Left hindlimb (tissue), 1 donor: ENCODE data around the gene STEAP1B.
"Not testable (repeated sequence)": the region's sequence is repeated elsewhere in the genome, so short reads cannot be mapped to it uniquely, and the experiment has no call there.

ENCODE experiments used
- DNase-seq: peaks from one replicate; pipeline ENCODE4 v3.0.0-alpha.2; 2018

STEAP1B gene

DNA sequence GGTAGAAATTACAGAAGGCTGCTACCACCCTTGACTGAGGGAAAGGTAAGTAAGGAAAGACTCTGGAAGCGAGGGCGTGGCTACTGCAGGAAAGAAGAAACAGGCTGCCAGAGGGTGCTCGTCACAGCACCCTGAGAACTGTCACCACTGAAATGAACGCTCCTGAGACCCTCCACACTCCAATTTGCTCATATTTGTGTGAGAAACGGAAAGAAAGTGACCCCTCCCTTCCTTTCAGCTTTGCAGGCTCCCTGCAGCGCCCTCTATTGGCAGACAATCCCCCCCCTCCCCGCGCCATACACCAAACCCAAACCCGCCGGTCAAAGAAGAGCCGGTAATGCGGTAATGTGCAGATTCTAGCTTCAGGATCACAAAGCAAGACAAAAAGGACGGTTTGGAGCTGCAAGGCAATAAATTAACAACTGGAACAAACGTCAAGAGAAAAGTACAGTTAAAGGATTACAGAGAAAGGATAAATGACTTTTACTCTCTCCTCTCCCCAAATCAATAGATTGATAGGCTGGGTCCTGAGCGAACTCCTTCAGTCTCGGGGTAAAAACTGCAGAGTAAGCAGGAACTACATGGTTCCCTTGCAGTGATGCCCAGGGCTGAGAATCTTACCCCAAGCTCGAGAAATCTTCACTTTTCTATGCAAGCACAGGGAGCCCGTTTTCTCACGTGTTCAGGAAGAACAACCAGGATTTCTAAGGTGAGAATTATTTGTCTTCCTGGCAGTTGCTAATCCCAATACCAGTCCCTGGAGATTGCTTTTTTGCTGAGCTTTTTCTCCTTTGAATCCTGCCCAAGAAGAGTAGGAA is 47.6 kb downstream of the STEAP1B start:
- peak; percentile 51 for DNase-seq

DNA sequence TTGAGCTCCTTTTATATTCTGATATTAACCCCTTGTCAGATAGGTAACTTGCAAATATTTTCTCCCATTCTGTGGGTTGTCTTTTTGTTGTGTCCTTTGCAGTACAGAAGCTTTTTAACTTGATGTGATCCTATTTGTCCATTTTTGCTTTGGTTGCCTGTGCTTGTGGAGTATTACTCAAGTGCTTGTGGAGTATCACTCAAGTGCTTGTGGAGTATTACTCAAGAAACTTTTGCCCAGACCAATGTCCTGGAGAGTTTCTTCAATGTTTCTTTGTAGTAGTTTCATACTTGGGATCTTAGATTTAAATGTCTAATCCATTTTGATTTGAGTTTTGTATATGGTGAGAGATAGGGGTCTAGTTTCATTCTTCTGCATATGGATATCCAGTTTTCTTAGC is 50.0 kb downstream of the STEAP1B start:
- DNase-seq: not testable (repeated sequence)

DNA sequence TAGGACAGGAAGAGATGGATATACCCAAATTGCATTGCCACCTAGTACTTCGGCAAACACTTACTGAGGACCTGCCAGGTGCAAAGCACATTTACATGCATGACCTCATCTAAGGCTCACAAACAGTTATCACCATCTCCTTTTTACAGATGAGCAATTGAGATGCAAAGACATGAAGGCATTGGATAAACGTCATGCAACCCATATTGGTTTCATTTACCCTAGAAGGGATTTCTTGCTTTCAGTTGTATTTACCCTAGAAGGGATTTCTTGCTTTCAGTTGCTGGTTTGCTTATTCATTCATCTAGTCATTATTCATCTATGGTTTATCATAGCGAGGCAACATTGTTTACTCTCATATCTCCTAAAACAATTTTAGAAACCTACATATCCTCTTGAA is 52.2 kb downstream of the STEAP1B start:
- no peak for DNase-seq

DNA sequence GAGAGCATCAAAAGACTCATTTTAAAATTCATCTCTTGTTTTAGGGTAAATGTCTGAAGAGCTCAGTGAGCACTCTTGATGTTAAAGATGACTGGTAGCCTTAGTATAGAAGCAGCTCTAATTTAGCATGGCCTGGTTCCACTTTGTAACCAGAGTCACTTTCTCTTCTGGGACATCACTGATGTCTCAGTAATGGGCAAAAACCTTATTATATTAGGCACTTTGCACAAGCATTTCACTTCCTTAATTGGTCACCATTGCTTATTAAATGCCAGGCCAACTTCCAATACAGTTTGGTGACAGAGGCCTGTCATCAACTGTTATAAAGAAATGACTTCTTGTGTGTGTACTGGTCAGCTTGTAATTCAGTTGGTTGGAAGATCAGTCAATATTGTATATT is 53.0 kb downstream of the STEAP1B start:
- no peak for DNase-seq

DNA sequence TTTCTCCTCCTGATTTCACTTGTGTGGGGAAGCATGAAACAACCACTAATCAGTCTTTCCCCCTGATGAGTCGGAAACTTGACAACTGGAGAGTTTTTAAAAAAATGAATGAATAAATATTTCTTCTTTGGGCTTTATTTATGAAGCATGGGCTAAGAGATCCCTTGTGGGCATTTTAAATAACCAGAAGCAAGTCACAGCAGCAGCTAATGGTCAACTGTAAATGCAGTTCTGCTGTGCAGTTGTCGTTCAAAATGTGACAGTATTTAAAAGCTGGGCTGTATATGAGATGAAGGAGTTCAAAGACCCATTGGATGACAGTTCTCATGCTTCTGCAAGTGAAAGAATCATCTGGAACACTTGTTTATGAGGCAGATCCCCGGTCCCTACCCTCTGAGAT is 54.1 kb downstream of the STEAP1B start:
- DNase-seq: no peak

DNA sequence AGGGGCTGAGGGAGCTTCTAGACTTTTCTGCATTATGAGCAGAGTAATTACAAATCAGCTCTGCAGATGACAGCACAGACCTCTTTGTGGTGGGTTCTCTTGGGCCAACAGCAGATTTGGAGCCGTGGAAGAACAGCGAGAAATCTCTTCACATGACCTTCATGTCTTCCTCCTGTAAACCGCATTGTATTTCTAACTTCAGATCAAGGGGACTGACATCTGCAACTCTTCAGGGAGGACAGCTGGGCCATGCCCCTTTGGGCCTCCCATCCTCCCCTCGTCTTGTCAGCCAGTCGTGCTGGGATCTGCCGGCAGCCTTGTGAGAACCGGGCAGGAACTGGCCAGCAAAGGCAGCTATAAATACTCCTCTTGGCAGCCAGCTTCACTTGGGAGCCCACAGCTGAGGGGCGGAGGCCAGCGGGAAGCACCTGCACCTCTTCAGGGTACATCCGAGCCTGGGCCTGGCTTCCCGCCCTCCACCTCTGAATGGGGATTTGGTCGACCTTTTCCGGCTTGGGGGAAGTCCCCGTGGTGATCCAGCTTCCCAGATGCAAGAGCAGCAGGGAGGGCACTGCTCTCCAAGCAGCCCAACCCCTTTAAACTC is 54.7 kb downstream of the STEAP1B start:
- peak; percentile 84 for DNase-seq

DNA sequence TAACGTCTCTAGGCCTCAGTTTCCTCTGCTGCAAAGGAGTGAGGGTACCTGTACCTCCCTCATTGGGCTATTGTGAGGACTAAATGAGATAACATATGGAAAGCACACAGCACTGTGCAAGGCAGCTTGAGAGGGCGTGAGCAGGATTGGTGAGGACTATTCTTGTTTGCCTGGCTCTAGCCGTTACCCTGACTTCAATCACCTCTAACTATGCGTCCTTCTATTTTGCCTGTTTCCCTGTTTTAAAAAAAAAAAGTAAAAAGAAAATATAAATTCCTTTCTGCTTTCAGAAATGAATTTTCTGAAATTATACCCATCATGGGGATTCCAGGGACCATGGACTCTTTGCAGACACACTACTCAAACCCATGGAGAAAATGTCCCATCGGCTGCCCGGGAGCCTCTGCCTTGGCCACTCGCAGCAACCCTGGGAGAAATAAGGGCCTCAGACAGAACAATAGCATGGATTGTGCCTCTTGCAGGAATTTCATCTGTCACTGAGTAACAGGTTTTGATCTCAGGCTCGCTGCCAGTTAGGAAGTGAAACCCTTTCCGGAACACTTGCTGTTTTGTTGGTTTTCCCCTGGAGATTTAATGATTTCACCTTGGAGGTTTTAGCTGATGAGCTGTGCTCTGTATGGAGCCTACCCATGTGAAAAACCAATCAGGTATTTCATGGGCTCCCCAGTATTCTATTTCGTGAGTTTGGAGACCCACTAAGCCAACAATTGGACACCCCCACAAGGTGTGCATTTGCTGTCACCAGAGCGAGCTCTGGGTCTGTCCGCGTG is 55.6 kb downstream of the STEAP1B start:
- DNase-seq: no peak

DNA sequence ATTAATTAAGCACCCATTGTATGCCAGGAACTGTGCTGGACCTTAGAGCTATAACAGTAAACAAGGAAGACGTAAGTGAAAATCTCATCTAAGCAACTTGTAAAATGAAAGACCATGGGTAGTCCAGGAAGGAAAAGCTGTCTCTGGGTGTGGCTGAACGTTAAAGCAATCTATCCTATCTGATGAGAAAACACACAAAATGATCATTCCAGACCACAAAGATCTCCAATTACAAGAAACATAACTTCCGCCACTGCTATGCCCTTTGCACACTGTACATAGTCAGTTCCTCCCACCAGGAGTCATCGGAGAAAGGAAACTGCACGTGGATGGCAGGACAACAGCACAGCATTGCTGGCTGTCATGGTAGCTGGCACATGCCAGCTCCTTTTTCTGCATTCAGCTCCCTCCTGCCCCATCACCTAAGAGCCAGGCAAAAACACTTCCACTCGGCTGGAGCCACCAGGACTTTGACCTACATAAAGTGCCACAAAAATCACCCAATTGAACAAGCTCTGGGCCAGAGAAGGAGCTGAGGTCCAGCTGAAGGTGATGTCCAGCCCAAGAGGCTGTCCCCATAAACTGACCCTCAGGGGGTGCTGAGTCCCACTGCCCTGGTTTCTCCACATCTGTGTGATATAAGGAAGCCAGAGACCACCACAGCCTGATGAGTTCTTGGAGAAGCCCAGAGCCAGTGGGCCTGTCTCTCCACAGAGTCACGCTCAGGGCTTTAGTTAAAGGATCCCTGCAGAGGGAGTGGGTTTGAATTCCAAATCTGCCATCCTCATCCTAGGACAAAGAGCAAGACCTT is 56.4 kb downstream of the STEAP1B start:
- no peak for DNase-seq

DNA sequence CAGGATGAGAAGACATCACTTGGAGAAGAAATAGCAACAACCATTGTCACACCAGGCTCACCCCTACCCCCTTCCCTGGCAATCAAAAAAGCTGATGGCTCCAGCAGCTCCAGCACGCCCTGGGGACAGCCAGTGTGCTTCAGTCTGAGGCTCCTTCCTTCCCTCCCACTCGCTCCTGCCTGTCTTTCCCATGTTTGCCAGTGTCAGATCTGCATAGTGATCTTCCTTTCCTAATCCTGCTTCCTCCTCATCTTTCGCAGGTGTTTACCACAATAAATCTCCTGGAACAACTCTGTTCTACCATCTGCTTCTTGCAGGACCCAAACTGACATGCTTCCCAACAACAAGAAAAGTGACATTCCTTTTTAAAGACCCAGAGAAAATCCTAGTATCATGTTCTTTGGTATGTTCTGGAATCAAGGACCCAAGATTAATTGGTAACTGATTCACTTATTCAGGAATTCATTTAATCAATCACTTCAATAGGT is 57.1 kb downstream of the STEAP1B start:
- no peak for DNase-seq

DNA sequence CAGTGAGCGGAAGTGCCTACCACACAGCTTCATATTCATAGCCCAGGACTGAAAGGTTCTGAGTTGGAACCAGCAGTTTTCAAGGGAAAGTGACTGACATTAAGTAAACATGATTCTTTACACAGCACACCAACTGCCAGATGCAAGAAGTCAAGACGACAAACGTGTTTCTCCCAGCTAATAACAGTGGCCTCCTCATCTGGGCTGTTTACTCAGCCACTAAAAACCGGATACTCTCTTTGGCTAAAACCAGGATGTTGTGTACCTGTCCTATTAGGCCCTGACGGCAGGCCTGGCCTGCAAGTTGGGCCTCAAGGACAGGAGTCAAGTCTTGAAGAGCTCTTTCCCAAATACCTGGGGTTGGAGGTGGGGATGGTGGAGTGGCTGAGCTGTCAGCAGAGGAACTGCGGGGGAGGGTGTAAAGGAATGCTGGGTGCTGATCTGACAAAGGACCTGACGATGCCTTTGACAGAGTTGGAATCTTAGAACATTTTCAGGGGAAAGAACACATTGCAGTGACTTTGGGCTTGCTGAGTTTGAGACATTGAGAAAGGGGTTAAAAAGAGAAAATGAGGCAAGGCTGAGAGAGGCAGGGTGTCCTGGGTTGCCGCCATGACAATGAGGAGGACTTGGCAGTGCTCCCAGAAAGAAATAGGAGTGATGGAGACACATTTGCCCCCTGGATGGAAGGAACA is 57.7 kb downstream of the STEAP1B start:
- no peak for DNase-seq

DNA sequence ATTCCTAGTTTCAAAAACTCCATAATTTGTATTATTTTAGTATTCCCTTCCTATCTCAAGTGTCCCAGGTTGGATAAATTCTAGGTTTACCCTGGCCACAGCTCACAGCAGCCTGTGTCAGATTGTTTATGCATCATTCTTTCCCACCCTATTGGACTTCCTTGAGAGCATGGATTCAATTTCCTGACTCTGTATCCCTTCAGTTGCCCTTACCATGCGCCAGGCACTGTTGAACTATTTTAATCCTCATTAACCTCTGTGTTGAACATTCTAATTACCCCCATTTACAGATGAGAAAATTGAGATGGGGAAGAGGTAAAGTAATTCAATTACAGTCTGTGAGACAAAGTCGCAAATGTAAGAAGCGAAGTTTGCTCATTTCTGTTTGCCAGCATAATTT is 58.8 kb downstream of the STEAP1B start:
- no peak for DNase-seq

DNA sequence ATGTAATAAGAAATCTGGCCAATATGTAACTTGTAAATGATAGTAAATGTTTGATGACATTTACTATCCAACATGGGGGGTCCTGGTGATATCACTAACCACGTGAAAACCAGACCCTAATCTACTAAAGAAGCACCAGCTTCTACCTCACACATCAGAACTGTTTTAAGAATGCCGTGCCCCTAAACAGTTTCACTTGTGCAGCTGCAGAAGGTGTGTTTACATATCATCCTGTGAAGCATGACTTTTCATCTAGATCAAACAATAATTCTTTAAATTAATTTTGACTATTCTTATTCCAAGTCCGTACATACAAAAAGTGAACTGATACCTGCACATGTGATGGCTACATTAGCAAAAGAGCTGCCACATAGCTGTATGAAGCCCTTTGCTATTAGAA is 61.0 kb downstream of the STEAP1B start:
- no peak for DNase-seq

DNA sequence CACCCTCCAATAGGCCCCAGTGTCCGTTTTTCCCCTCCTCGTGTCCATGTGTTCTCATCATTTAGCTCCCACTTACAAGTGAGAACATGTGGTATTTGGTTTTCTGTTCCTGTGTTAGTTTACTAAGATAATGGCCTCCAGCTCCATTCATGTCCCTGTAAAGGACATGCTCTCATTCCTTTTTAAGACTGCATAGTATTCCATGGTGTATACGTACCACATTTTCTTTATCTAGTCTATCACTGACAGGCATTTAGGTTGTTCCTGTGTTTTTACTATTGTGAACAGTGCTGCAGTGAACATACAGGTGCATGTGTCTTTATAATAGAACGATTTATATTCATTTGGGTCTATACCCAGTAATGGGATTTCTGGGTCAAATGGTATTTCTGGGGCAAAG is 63.4 kb downstream of the STEAP1B start:
- not testable (repeated sequence) for DNase-seq

DNA sequence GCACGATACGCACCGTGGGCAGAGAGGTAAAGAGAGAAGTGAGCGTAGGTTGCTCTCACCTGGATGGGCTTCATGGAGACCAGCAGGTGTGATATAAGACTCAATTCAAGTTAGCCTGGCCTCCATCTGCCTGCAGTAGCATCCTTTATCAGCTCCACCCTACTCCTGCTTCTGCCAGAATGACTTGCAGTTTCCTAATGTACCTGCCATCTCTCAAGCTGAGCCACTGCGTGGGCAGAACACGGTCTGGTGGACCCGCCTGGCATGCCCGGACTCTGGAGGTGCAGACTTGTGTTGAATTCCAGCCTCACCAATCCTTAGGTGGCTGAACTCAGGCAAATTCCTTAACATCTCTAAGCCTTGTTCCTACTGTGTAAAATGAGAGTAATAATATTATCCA is 64.3 kb downstream of the STEAP1B start:
- no peak for DNase-seq

DNA sequence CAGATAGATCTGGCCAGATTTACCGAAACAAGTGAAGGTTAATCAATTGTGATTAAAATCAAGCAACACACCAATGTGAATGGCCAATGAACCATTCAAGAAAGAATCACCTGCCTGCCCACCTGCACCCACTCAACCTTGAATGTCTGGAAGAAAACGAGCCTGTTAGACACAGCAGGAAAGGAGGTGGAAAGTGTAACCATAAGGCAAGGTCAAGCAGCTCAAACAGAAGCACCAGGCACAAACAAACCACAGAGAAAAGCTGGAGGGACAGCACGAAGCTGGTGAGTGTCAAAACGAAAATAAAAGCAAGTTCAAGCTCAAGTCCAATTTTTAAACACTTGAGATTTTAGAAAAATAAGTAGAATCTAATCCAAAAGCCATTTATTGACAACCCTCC is 64.9 kb downstream of the STEAP1B start:
- DNase-seq: no peak

DNA sequence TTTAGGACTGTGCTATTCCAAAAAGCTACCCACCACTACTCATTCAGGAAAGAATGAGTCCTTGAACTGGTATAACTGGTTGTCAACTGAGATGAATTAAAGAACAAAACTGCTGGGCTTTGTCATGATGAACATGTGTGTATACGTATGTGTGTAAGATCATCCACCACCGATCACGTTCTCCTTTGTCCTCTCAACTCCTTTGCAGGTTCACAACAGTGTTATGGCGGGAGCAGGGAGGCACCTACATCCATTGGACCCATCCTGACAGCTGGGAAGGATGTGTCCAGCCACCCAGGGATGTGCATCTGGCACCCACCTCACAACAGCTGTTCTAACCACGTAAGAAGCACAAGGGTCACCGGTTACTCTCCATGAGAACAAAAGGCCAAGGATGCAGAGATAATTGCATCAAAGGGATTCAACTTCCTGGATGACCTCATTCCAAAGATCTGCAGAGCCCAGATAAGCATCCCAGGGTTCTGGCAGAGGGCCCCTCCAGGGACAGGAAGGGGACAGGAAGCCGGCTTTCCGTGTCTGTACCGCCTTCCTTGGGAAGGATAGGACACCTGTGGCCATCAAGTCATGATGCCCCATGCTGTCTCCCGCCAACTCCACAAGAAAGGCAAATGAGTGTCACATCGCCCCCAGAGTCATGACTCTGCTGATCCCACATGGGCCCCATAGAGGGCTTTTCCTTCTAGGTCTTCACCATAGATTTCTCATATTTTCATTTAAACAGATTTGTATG is 66.1 kb downstream of the STEAP1B start:
- DNase-seq: peak; percentile 40

DNA sequence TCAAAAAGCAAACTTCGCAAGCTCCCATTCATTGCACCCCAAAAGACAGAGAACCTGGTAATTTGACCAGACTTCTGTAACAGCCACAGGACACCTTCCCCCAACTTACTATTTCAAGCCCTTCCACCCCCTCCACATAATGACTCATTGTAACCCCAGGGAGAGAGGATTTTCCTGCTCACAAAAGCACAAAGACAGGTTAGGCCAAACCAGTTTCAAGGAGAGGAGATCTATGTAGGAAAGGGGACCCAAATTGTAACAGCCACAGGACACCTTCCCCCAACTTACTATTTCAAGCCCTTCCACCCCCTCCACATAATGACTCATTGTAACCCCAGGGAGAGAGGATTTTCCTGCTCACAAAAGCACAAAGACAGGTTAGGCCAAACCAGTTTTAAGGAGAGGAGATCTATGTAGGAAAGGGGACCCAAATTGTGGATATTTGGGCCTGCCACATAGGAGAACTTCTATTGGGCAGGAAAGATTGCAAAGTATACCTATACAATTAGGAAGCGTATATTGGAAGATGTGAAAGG is 66.8 kb downstream of the STEAP1B start:
- DNase-seq: not testable (repeated sequence)

DNA sequence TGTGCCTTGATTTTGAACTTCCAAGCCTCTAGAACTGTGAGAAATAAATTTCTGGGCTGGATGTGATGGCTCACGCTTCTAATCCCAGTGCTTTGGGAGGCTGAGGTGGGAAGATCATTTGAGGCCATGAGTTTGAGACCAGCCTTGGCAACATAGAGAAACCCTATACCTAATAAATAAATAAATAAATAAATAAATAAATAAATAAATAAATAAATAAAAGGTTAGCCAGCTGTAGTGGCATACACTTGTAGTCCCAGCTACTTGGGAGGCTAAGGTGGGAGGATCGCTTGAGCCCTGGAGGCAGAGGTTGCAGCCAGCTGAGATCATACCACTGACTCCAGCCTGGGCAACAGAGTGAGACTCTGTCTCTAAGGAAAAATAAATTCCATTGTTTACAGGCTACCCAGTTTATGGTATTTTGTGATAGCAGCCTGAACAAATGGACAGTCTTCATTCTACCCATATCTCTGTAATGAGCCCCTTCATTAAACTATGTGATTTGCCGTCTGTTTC is 67.7 kb downstream of the STEAP1B start:
- no peak for DNase-seq

DNA sequence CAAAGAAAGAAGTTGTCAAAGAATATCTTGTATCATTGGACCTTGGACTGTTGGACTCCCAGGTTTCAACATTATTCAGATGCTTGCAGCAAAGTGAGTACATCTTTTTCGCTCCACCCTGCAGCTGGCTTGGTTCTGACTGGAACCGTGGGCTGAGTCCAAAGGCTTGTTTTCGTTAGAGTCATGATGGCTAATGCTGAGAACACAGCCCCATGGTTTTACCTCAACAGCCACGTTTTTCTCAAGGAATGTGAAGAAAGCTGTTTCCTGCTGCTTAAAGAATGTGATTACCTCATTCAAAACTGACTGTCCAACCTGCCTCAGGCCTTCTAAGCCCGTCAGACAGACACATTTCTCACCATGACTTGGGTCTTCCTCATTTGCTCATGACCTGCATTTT is 69.5 kb downstream of the STEAP1B start:
- no peak for DNase-seq

DNA sequence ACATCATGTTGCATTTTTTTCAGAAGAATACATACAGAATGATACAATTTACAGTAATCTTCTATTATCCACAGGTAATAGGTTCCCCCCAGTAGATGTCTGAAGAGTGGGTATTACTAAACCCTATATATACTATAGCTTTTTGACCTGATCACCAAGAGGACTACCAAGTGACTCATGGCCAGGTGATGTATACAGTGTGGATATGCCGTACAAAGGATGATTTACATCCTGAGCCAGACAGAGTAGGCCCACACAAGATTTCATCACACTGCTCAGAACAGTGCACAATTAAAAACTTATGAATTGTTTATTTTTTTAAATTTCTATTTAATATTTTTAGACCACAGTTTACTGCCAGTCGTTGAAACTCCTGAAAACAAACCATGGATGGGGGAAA is 70.6 kb downstream of the STEAP1B start:
- no peak for DNase-seq

DNA sequence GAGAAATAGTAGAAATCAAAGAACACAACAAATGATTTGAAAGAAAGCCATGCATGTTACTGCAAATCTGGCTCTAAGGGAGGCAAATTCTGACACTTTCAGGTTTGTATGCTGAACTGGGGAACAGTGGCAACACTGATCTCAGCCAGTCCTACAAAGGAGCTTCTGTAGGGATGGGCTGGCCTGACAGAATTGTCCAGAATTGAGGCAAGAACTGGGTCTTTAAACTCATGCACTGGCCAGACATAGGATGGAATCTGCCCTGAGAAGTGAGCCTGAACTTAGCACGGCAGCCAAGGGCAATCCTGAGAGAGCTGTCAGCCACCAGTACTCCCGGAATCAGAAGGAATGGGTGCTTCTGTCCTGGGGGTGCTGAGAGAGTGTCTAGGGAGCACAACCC is 72.1 kb downstream of the STEAP1B start:
- DNase-seq: no peak
